ENCODE results near the gene GPC6.
A peak's percentile ranks its signal among the peaks of the same experiment; 100 is the strongest.

The GPC6 gene

GRCh38 chr13:94318418-94318817, 1091.8 kb downstream of the GPC6 start:
- no peak for DNase-seq (ENCODE audit: low spot score)

- no peak for DNase-seq (ENCODE audit: low spot score)
Observed at GRCh38 chr13:94319501-94319900, 1092.9 kb downstream of the GPC6 start.

- no peak for DNase-seq (ENCODE audit: low spot score)
Observed at GRCh38 chr13:94322925-94323763, 1096.5 kb downstream of the GPC6 start.

GRCh38 chr13:94323764-94324758, 1097.5 kb downstream of the GPC6 start:
- DNase-seq (ENCODE audit: low spot score) = no peak

- DNase-seq (ENCODE audit: low spot score) = no peak
Observed at GRCh38 chr13:94324767-94325540, 1098.3 kb downstream of the GPC6 start.

- DNase-seq (ENCODE audit: low spot score) = no peak
Observed at GRCh38 chr13:94325650-94326049, 1099.0 kb downstream of the GPC6 start.

- no peak for DNase-seq (ENCODE audit: low spot score)
Observed at GRCh38 chr13:94327318-94327717, 1100.7 kb downstream of the GPC6 start.

- DNase-seq (ENCODE audit: low spot score) = no peak
Observed at GRCh38 chr13:94328381-94329041, 1101.9 kb downstream of the GPC6 start.

GRCh38 chr13:94329277-94329676, 1102.7 kb downstream of the GPC6 start:
- no peak for DNase-seq (ENCODE audit: low spot score)

- no peak for DNase-seq (ENCODE audit: low spot score)
Observed at GRCh38 chr13:94329754-94330551, 1103.3 kb downstream of the GPC6 start.

- DNase-seq (ENCODE audit: low spot score) = no peak
Observed at GRCh38 chr13:94330552-94331071, 1104.0 kb downstream of the GPC6 start.

- no peak for DNase-seq (ENCODE audit: low spot score)
Observed at GRCh38 chr13:94331281-94331680, 1104.7 kb downstream of the GPC6 start.

- no peak for DNase-seq (ENCODE audit: low spot score)
Observed at GRCh38 chr13:94332359-94333096, 1105.9 kb downstream of the GPC6 start.

GRCh38 chr13:94333131-94333820, 1106.7 kb downstream of the GPC6 start:
- DNase-seq (ENCODE audit: low spot score) = no peak

- DNase-seq (ENCODE audit: low spot score) = no peak
Observed at GRCh38 chr13:94335761-94336526, 1109.3 kb downstream of the GPC6 start.

- no peak for DNase-seq (ENCODE audit: low spot score)
Observed at GRCh38 chr13:94339116-94339687, 1112.6 kb downstream of the GPC6 start.

GRCh38 chr13:94342436-94343242, 1116.0 kb downstream of the GPC6 start:
- DNase-seq (ENCODE audit: low spot score) = peak; percentile 76

Data from SK-N-DZ (cell line).